Central memory CD4-positive, alpha-beta T cell (primary cell): ENCODE measurements around the gene TP53I3.
"Not testable (repeated sequence)": the region's sequence is repeated elsewhere in the genome, so short reads cannot be mapped to it uniquely, and the experiment has no call there.

ENCODE experiments used
- DNase-seq: peaks from one replicate; pipeline ENCODE4 v3.0.0; 2022

Gene TP53I3

DNA sequence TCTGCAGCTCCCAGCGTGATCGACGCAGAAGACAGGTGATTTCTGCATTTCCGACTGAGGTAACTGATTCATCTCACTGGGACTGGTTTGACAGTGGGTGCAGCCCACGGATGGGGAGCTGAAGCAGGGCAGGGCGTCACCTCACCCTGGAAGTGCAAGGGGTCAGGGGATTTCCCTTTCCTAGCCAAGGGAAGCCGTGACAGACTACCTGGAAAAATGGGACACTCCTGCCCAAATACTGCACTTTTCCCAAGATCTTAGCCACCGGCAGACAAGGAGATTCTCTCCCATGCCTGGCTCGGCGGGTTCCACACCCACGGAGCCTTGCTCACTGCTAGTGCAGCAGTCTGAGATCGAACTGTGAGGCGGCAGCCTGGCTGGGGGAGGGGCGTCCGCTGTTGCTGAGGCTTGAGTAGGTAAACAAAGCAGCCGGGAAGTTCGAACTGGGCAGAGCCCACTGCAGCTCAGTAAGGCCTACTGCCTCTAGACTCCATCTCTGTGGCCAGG lies 10.6 kb upstream of the TP53I3 start:
- not testable (repeated sequence) for DNase-seq

- not testable (repeated sequence) for DNase-seq
Observed at GRCh38 chr2:24093270-24093669, 8.6 kb upstream of the TP53I3 start.

GRCh38 chr2:24088821-24089359 lies 4.3 kb upstream of the TP53I3 start:
- DNase-seq, result no peak

DNA sequence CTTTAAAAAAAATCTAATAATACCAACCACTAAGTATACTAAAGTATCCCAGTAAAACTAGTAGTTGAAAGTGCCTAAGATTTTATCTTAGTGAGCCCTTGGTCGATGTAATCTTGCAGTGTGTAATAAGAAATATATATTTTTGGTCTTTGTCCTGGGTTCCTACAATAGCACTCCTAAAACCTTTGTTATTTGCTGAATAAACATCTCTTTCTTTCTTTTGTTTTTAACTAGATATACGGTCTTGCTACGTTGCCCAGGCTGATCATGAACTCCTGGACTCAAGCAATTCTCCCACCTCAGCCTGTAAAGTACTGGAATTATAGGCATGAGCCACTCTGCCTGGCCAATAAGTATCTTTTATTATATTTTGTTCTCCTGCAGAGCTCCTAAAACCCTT lies 2.4 kb upstream of the TP53I3 start:
- DNase-seq, result no peak

DNA sequence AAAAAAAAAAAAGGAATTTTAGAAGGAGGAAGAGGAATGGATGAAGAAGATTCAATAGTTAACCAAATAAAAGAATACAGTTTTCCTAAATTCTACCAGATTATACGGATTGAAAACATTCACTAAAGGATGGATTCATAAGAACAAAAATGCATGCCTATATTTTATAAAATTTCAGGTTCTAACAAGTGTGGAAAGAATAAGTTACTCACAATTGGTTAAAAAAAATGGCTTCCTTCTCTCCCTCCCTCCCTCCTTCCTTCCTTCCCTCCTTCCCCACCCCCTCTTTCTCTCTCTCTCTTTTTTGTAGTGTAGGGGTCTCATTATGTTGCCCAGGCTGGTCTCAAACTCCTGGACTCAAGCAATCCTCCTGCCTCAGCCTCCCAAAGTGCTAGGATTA lies 1.6 kb upstream of the TP53I3 start:
- DNase-seq, result no peak

- DNase-seq, result no peak
Observed at GRCh38 chr2:24085200-24085489, 511 bp upstream of the TP53I3 start.

DNA sequence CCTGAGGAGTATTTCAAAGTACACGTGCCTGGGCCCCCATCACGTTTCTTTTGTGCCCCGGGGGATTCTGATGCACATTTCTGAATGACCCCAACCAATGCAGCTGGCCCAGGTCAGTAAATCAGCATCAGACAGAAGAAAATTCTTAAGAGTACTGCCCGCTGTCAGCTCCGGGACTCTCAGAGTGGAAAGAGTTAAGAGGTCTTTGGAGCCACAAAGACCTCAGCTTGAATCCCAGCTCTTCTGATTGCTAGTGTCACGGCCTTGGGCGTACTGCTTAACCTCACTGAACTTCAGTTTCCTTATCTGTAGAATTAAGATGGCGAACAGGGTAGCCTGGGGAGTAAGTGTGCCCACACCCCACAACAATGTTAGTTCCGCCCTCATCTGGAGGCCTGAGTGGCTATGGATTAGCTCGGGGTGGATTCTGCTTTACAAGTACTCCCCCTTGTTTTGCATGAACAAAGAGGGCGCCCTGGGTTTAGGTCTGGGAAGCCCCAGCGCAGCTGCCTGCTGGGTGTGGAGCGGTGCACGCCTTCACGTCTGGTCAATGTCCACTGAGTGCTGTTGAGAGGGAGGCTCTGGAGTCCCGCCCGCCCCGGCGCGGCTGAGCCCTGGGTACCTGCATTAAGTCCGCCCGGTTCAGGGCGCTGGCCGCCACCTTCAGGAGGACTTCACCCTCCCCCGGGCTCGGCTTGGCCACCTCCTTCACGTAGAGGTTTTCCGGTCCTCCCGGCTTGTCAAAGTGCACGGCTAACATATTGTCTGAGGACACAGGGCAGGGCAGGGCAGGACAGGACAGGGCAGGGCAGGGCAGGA lies 858 bp downstream of the TP53I3 start:
- DNase-seq, result no peak

DNA sequence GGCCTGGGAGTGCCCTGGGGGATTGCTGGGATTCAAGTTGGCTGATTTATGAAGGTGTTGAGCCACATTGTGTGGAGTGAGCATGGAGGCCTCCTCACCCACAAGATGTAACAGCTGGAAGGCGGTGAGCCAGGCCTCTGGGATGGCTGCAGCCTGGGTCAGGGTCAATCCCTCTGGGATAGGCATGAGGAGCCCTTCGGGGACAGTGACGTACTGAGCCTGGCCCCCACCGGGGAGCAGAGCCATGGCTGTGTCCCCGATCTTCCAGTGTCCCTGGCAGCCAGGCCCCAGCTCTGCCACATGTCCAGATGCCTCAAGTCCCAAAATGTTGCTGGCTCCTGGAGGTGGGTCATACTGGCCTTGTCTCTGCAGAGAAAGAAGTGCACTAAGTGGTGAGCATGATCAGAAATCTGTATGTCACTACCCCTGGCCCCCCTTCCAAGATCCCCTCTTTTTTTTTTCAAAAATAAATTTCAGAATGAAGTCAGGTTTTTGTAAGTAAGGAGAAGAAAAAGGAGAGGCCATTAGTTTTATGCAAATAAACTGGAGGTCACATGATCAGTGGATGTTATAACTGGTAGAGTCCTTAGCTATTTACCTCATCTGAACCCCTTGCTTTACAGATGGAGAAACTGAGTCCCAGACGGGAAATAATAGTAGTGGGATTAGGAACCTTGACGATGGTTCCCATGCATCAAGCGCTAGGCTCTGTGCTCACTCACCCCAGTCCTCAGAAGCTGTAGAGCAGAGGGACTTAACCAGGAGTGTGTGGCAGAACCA lies 1.7 kb downstream of the TP53I3 start:
- no peak for DNase-seq

DNA sequence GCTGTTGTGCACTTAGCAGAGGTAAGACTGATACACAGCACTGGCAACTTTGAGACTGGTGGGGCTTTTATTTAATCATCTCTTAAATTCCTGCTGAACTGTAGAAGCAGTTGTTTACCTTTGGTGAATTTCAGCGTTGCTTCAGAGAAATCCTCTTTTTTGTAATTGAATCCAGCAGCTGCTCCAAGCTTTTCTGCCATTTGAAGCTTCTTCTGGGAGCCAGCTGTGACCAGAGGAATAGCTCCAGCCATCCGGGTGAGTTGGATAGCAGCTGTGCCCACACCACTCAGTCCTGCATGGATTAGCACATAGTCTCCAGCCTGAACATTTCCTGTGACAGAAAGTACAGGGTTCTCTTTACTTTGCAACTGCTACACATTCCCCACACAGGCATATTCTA lies 3.9 kb downstream of the TP53I3 start:
- no peak for DNase-seq

DNA sequence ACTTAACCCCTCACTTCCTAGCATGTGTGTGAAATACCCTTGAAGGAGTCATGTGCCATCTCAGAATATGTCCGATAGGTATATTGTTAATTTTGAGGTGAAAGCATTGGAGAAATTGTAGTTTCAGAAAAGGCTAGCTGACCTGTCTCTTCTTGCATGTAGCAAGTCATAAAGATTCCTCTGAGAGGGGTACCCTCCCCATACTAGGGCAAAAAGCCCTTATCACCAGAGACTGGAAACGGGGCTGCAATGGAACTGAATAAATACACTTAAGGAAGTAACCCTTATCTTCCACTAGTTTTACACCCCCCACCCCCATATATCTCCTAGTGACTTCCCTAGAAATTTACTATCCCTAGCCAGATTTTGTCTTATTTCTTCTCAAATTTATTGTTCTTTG lies 6.8 kb downstream of the TP53I3 start:
- DNase-seq, result no peak

DNA sequence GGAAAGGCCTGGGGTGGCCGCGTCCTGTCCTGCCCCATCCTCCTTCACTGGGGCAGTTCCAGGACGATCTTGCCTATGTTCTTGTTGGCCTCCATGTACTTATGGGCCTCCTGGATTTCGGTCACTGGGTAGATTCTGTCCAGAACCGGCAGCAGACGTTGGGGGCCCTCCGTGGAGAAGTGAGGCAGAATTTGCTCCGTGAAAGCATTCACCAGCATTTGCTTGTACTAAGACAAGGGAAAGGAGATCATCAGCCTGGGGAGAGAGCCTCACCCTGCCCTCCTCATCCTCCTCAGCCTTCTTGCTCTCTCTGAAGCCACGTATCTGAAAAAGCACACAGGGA lies 7.1 kb downstream of the TP53I3 start:
- DNase-seq, result peak; percentile 3

DNA sequence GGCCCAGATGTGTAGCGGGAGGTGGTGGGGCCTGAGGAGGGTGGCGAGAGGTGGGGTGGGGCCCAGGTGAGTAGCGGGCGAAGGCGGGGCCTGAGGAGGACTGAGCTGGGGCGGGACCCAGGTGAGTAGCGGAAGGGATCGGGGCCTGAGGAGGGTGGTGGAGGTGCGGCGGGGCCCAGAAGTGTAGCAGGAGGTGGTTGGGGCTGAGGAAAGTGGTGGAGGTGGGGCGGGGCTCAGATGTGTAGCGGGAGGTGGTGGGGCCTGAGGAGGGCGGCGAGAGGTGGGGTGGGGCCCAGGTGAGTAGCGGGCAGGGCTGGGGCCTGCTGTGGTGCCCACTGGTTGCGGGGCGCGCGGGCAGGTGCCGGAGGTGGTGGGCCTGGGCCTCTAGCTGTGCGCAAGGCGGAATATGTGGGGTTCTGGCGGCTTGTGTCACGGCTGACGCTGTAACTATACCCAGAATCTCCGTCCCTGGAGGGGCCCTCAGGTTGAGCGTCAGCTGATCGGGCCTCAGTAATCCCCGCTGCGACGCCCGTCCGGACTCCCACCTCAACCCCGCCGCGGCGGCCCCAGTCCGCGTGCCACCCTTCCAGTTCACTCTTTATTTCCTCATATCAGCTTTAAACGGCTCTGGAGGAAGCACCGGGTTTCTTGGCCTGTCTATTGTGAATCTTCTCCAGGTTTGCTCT lies 7.6 kb downstream of the TP53I3 start:
- DNase-seq, result no peak

DNA sequence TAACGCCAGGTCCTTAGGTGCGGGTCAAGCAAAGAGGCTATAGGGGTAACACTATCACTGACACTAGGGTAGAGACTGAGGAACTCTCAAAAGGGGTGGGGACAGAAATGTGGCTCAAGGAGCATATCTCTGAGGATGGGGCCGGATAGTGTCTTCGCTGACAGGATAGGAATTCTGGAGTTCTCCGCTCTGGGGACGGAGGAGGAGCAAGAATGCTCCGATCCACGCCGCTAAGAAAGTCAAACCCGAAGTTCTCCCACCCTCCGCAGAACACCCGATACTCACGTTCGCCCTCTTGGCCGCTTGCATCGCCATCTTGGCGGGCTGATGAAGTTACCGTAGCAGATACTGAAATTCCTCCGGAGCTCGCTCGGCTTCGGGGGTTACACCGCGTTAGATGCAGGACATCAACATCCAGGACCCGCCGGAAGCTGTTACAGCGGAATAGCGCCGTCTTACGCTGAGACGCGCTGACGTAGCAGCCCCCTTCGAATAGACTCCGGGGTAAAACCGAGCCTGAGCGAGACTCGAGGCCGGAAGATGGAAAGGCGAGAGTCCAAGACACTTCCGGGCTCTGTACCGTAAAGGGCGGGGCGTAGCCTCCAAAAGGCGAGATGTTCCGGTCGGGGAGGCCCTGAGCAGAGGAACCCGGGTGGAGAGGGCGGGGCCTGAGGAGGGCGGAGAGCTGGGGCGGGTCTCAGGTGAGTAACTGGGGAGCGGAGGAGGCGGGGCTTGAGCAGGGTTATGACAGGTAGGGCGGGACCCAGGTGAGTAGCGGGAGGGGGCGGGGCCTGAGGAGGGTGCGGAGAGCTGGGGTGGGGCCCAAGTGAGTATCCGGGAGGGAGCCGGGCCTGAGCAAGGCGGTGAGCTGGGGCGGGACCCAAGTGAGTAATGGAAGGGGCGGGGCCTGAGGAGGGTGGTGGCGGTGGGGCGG lies 8.5 kb downstream of the TP53I3 start, which contains the start of gene SF3B6:
TSS of gene SF3B6 (minus strand) at position 412 of the 934 bp plus-strand sequence. CDS start at position 315, 97 bp downstream.
- DNase-seq, result peak; percentile 99

- no peak for DNase-seq
Observed at GRCh38 chr2:24075259-24075658, 9.4 kb downstream of the TP53I3 start.

GRCh38 chr2:24073816-24074215 lies 10.8 kb downstream of the TP53I3 start:
- no peak for DNase-seq

DNA sequence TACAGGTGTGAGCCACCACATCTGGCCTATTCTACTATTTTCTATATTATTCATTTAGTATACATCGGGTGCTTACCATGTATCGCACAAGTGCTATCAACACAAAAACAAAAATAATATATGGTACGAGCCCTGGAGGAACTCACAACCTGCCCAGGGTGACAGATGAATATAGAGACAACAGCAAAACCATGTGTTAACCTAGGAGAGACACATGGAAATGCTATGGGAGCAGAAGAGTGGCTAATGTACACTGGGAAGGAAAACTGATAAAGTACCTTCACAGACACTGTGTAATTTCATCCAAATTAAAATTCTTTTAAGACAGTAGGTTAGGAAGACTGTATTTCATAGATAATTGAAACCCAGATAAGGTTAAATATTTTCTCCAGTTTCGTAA lies 12.4 kb downstream of the TP53I3 start:
- no peak for DNase-seq

DNA sequence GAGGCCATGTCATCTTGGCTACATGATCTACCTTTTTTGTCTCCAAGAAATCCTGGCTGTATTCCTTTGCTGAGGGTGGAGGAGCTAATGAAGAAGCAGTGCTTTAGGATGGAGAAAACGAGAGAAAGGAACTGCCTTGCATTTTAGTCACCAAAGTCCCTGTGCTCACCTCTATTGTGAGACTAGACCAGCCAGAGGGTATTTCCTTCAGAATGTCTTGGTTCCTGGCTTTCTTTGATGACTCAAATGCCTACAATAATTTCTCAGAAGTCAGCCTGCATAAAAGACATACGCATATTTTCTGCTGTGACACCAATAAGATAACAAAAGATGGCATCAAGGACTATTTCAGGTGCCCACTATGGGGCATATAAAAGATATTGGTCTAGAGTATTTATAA lies 19.3 kb downstream of the TP53I3 start:
- no peak for DNase-seq

DNA sequence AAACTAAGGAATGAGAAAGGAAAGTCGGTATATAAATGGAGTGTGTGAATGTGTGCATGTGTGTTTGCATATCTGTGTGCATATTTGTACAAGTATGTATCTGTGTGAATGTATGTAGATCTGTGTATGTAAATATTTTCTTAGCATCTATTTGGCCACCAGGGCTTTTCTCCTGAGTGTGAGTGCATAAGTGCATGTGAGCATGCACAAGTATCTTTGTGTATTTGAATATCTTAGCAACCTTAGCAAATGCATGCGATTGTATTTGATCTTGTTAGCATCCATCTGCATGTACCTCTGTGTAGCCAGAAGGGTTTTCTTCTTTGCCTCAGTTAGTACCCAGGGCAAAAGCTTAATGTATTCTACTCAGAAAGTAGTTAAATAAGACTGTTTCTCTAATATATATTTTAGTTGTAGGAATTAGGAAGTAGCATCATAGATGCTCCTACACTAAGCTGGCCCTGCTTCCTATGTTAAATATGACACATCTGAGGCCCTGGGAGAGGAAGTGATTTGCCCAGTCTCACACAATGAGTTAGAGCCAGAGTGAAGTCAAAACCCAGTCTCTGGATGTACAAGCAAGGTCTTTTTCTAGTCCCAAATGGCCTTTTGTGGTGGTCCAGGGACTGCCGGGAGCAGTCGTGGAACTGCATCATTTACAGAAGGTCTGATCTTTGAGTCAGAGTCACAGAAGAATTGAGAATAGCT lies 25.9 kb downstream of the TP53I3 start:
- no peak for DNase-seq

DNA sequence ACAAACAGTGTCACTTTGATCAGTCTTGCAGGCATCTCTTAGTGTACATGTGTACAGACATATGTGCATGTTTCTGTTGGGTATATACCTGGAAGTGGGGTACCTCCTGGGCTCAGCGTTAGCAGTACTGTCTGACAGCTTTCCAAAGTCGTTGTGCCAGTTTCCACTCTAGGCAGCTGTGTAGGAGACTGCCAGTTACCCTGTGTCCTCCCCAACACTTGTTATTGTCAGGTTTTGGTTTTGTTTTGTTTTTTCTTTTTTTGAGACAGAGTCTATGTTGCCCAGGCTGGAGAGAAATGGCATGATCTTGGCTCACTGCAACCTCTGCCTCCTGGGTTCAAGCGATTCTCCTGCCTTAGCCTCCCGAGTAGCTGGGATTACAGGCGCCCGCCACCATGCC lies 28.9 kb downstream of the TP53I3 start:
- no peak for DNase-seq

DNA sequence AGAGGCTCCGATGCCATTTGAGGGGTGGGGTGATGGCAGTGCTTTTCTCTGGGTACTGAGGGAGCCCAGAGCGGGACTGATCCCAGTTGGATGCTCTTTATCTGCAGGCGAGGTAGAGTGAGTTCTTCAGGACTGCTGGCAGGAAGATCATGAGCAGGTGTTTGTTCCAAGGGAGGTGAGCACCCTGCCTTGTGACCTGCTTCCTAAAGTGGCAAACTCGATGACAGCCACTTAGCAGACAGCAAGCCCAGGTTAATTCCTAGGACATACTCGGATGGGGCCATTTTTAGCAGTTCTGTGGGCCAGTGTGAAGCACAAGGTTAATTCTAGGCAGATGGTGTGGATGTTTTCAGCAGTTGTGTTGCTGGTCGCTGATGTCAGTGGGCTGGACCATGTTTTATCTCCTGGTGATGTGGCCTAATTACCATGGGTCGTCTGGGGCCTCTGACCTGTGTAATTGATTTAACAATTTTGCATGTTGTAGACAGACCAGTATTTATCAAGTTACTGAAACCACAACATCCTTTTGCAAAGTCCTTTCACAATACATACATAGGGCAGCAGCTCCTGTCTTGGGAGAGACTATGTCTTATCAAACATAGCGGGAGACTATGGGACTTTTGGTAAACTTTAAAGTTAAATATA lies 30.1 kb downstream of the TP53I3 start:
- DNase-seq, result no peak

- DNase-seq, result no peak
Observed at GRCh38 chr2:24052951-24053350, 31.7 kb downstream of the TP53I3 start.
